DMS79 treated with DMSO at 0.1 percent for 48 hours (cell line): Measurements from ENCODE around the gene CCNI2.

Experiments used
- DNase-seq: peaks from one replicate; lab custom pipeline; 2025; lab: John Stamatoyannopoulos, UW

CCNI2 gene

GRCh38 chr5:132750471-132751230, 3.4 kb downstream of the CCNI2 start:
- no peak for DNase-seq

- no peak for DNase-seq
Observed at GRCh38 chr5:132751444-132751843, 4.2 kb downstream of the CCNI2 start.

GRCh38 chr5:132751971-132752580, 4.8 kb downstream of the CCNI2 start:
- no peak for DNase-seq

- DNase-seq = no peak
Observed at GRCh38 chr5:132752581-132753125, 5.4 kb downstream of the CCNI2 start.

GRCh38 chr5:132753135-132753987, 6.1 kb downstream of the CCNI2 start:
- no peak for DNase-seq

GRCh38 chr5:132754111-132754510, 6.9 kb downstream of the CCNI2 start:
- DNase-seq = no peak

GRCh38 chr5:132754947-132755346, 7.7 kb downstream of the CCNI2 start:
- no peak for DNase-seq

GRCh38 chr5:132756542-132756941, 9.3 kb downstream of the CCNI2 start:
- DNase-seq = no peak

GRCh38 chr5:132758451-132758850, 11.2 kb downstream of the CCNI2 start:
- no peak for DNase-seq

- no peak for DNase-seq
Observed at GRCh38 chr5:132759114-132760048, 12.2 kb downstream of the CCNI2 start.

GRCh38 chr5:132760049-132760420, 12.8 kb downstream of the CCNI2 start:
- no peak for DNase-seq

GRCh38 chr5:132760601-132761317, 13.5 kb downstream of the CCNI2 start:
- DNase-seq = no peak

- no peak for DNase-seq
Observed at GRCh38 chr5:132761321-132762240, 14.4 kb downstream of the CCNI2 start.

- no peak for DNase-seq
Observed at GRCh38 chr5:132762246-132763000, 15.2 kb downstream of the CCNI2 start.

- no peak for DNase-seq
Observed at GRCh38 chr5:132763181-132764036, 16.2 kb downstream of the CCNI2 start.

- no peak for DNase-seq
Observed at GRCh38 chr5:132764051-132764450, 16.8 kb downstream of the CCNI2 start.

- no peak for DNase-seq
Observed at GRCh38 chr5:132764671-132765238, 17.5 kb downstream of the CCNI2 start.
